GM23248 (cell line): ENCODE measurements around the gene LRIG2. TPM values are rescaled to one million over a fixed set of nuclear protein-coding genes. Genes with fewer than 3 reads are reported as not detected.

Experiments used
- DNase-seq: peaks from one replicate; pipeline ENCODE4 v3.0.0-alpha.2; 2015
- H2AFZ ChIP-seq: fragments of 200-600 bp; sonication (generic); 2 replicates; pipeline ENCODE4 v1.6.1; 2016; ENCODE audit warnings: antibody characterized with exemption
- H3F3A ChIP-seq: fragments of 200-600 bp; sonication (generic); 2 replicates; pipeline ENCODE4 v1.6.1; 2016; ENCODE audit warnings: mild to moderate bottlenecking, antibody characterized with exemption, mixed run types; ENCODE audit not compliant: insufficient read depth
- H3K27ac ChIP-seq: fragments of 200-600 bp; sonication (generic); 2 replicates; pipeline ENCODE4 v1.5.1; 2016; ENCODE audit warnings: mild to moderate bottlenecking
- H3K27me3 ChIP-seq: fragments of 200-600 bp; sonication (generic); replicated peaks from 2 replicates; pipeline ENCODE4 v1.6.1; 2016; ENCODE audit warnings: mild to moderate bottlenecking; ENCODE audit not compliant: insufficient read depth
- H3K36me3 ChIP-seq: fragments of 200-600 bp; sonication (generic); 2 replicates; pipeline ENCODE4 v1.6.1; 2016; ENCODE audit warnings: low read depth, mild to moderate bottlenecking
- H3K4me1 ChIP-seq: fragments of 200-600 bp; sonication (generic); 2 replicates; pipeline ENCODE4 v1.6.1; 2016; ENCODE audit warnings: mild to moderate bottlenecking; ENCODE audit not compliant: insufficient read depth
- H3K4me2 ChIP-seq: fragments of 200-600 bp; sonication (generic); one replicate; pipeline ENCODE4 v1.6.1; 2016; ENCODE audit warnings: mild to moderate bottlenecking; ENCODE audit not compliant: unreplicated experiment
- H3K4me3 ChIP-seq: fragments of 200-600 bp; sonication (generic); 2 replicates; pipeline ENCODE4 v1.5.1; 2016; ENCODE audit warnings: mild to moderate bottlenecking
- H3K79me2 ChIP-seq: fragments of 200-600 bp; sonication (generic); 2 replicates; pipeline ENCODE4 v1.6.1; 2016; ENCODE audit warnings: mild to moderate bottlenecking; ENCODE audit not compliant: insufficient read depth
- H3K9ac ChIP-seq: fragments of 200-600 bp; sonication (generic); 2 replicates; pipeline ENCODE4 v1.6.1; 2016; ENCODE audit warnings: mild to moderate bottlenecking
- H3K9me2 ChIP-seq: fragments of 200-600 bp; sonication (generic); 2 replicates; pipeline ENCODE4 v1.6.1; 2016; ENCODE audit warnings: mixed run types, mild to moderate bottlenecking, moderate library complexity; ENCODE audit not compliant: insufficient read depth
- H3K9me3 ChIP-seq: fragments of 200-600 bp; sonication (generic); one replicate; pipeline ENCODE4 v1.6.1; 2017; ENCODE audit warnings: low read depth
- H4K20me1 ChIP-seq: fragments of 200-600 bp; sonication (generic); 2 replicates; pipeline ENCODE4 v1.6.0; 2016; ENCODE audit not compliant: insufficient read depth
- EZH2 ChIP-seq: fragments of 200-600 bp; sonication (generic); IDR thresholded peaks from 2 replicates; pipeline ENCODE4 v1.6.1; 2018; ENCODE audit warnings: antibody characterized with exemption, mild to moderate bottlenecking; ENCODE audit not compliant: insufficient read depth, poor library complexity, severe bottlenecking
- EZH2phosphoT487 ChIP-seq: fragments of 200-600 bp; sonication (generic); IDR thresholded peaks from 2 replicates; pipeline ENCODE4 v1.6.1; 2018; ENCODE audit warnings: antibody characterized with exemption, moderate library complexity, mild to moderate bottlenecking, low read depth; ENCODE audit not compliant: insufficient read depth
- WGBS, 2 experiments: methylation state at CpG; one replicate each; pipeline ENCODE4 v1.1.6; 2015 to 2017; ENCODE audit warnings: low lambda C conversion rate in 2 of 2, low coverage in 1 of 2; ENCODE audit errors: missing lambda C conversion rate in 2 of 2; 5-methylcytosine and 5-hydroxymethylcytosine counted together
- in situ Hi-C: fragments of 300-500 bp; cut with MboI; formaldehyde crosslinking; loops from 2 replicates; pipeline ENCODE4 v1.15.0; 2020
- polyA plus RNA-seq: library from polyadenylated mRNA; unstranded; fragments of >200 nt; fragmentation: Nextera tagmentation; extraction: Ambion mirVana; gene quantifications from 2 replicates; pipeline ENCODE4 v1.2.1, GENCODE V29; 2016
- total RNA-seq: library from RNA; depleted of rRNA; stranded (reverse); fragments of >200 nt; shearing (Covaris generic); gene quantifications from 2 replicates; pipeline ENCODE4 v1.2.3, GENCODE V29; 2014

LRIG2 gene
- total and polyA plus RNA-seq, 2 experiments from 2014 or later, result 4.1 to 6.3 TPM

GRCh38 chr1:113109908-113110554, 37.0 kb downstream of the LRIG2 start:
- peaks cover 7% of the 10 kb centered on the region; the same call in 1 of the 2 replicates for H3K79me2 ChIP-seq
- peak overlapping the region; percentile 40 for H3K4me2 ChIP-seq
- WGBS, 2 experiments, result 10 to 15% methylated on average over 5 of the region's 5 CpGs
- peaks cover 11% of the 10 kb centered on the region for H3K4me1 ChIP-seq
- peaks cover 45% of the 10 kb centered on the region for H3K36me3 ChIP-seq
- H3K9ac ChIP-seq, result peak overlapping the region; percentile 76
- peak; percentile 98 for DNase-seq
- H3K4me3 ChIP-seq, result no peak overlapping the region
- peaks cover 53% of the 10 kb centered on the region for H3F3A ChIP-seq
- no peaks in the 10 kb centered on the region for H3K9me2 ChIP-seq
- TF ChIP-seq EZH2 (no peak), EZH2phosphoT487 (no peak)
- H3K27ac ChIP-seq, result peak overlapping the region; percentile 96
- H3K27me3 ChIP-seq, result no peaks in the 10 kb centered on the region
- H4K20me1 ChIP-seq, result no peaks in the 10 kb centered on the region
- no peak overlapping the region for H2AFZ ChIP-seq
- in situ Hi-C loops, result no loop called here
- no peaks in the 10 kb centered on the region for H3K9me3 ChIP-seq

GRCh38 chr1:113118266-113118665, 45.3 kb downstream of the LRIG2 start:
- no peaks in the 10 kb centered on the region for H3K4me1 ChIP-seq
- in situ Hi-C loops, result no loop called here
- peaks cover 79% of the 10 kb centered on the region for H3K36me3 ChIP-seq
- H3K4me2 ChIP-seq, result no peak overlapping the region
- H3K4me3 ChIP-seq, result no peak overlapping the region
- H3K9me2 ChIP-seq, result no peaks in the 10 kb centered on the region
- peak; percentile 46 for DNase-seq
- no peak for TF ChIP-seq EZH2
- TF ChIP-seq EZH2phosphoT487, result no peak
- H3K9ac ChIP-seq, result no peak overlapping the region
- H3F3A ChIP-seq, result peaks cover 5% of the 10 kb centered on the region; the same call in 1 of the 2 replicates
- H4K20me1 ChIP-seq, result no peaks in the 10 kb centered on the region
- no peak overlapping the region for H3K27ac ChIP-seq
- no peaks in the 10 kb centered on the region for H3K27me3 ChIP-seq
- no peak overlapping the region for H2AFZ ChIP-seq
- H3K79me2 ChIP-seq, result peaks cover 35% of the 10 kb centered on the region; the same call in 1 of the 2 replicates
- no peaks in the 10 kb centered on the region for H3K9me3 ChIP-seq

- H3K9ac ChIP-seq, result no peak overlapping the region
- H3K27me3 ChIP-seq, result no peaks in the 10 kb centered on the region
- no peaks in the 10 kb centered on the region for H3K9me3 ChIP-seq
- WGBS, 2 experiments, result 81 to 90% methylated on average over 3 of the region's 3 CpGs
- no peaks in the 10 kb centered on the region for H4K20me1 ChIP-seq
- no peaks in the 10 kb centered on the region for H3K4me1 ChIP-seq
- DNase-seq, result peak; percentile 54
- no peak for TF ChIP-seq EZH2
- no peak for TF ChIP-seq EZH2phosphoT487
- peaks cover 41% of the 10 kb centered on the region; the same call in 1 of the 2 replicates for H3K79me2 ChIP-seq
- H2AFZ ChIP-seq, result no peak overlapping the region
- no peak overlapping the region for H3K27ac ChIP-seq
- H3K4me2 ChIP-seq, result no peak overlapping the region
- peaks cover 78% of the 10 kb centered on the region for H3K36me3 ChIP-seq
- H3K9me2 ChIP-seq, result no peaks in the 10 kb centered on the region
- H3F3A ChIP-seq, result peaks cover 6% of the 10 kb centered on the region
- in situ Hi-C loops, result no loop called here
- no peak overlapping the region for H3K4me3 ChIP-seq
Observed at GRCh38 chr1:113123737-113124136, 50.7 kb downstream of the LRIG2 start.

GRCh38 chr1:113124366-113124765, 51.4 kb downstream of the LRIG2 start:
- TF ChIP-seq EZH2, result no peak
- TF ChIP-seq EZH2phosphoT487, result no peak
- Histone ChIP-seq H3K4me3 (no peak overlapping the region), H3F3A (peaks cover 6% of the 10 kb centered on the region), H3K4me1 (no peaks in the 10 kb centered on the region), H3K36me3 (peaks cover 72% of the 10 kb centered on the region), H3K4me2 (no peak overlapping the region), H4K20me1 (no peaks in the 10 kb centered on the region), H3K9me3 (no peaks in the 10 kb centered on the region), H3K27me3 (no peaks in the 10 kb centered on the region), H3K79me2 (peaks cover 36% of the 10 kb centered on the region; the same call in 1 of the 2 replicates), H3K9ac (no peak overlapping the region), H3K27ac (no peak overlapping the region), H3K9me2 (no peaks in the 10 kb centered on the region), H2AFZ (no peak overlapping the region)
- DNase-seq, result no peak
- 100% methylated on average over 1 of the region's 1 CpG for WGBS, 2 experiments
- in situ Hi-C loops, result no loop called here

GRCh38 chr1:113125517-113125916, 52.5 kb downstream of the LRIG2 start:
- no peaks in the 10 kb centered on the region for H3K4me1 ChIP-seq

More at GRCh38 chr1:113125517-113125916, 52.5 kb downstream of the LRIG2 start:
- Histone ChIP-seq H3K79me2 (peaks cover 32% of the 10 kb centered on the region; the same call in 1 of the 2 replicates), H3K9ac (no peak overlapping the region), H3F3A (peaks cover 6% of the 10 kb centered on the region), H4K20me1 (no peaks in the 10 kb centered on the region), H3K27me3 (no peaks in the 10 kb centered on the region), H3K9me2 (no peaks in the 10 kb centered on the region), H2AFZ (no peak overlapping the region), H3K4me2 (no peak overlapping the region), H3K36me3 (peaks cover 61% of the 10 kb centered on the region), H3K9me3 (no peaks in the 10 kb centered on the region), H3K27ac (no peak overlapping the region), H3K4me3 (no peak overlapping the region)
- in situ Hi-C loops, result loop anchor here (25.0 kb wide), 1 partner anchor 812 kb away; the partner anchor contains the start of gene HIPK1
- DNase-seq, result no peak
- TF ChIP-seq EZH2 (no peak), EZH2phosphoT487 (no peak)
- 97 to 98% methylated on average over 3 of the region's 3 CpGs for WGBS, 2 experiments
